H1 (cell line): ENCODE results near the gene ACOD1. TPM values are rescaled to one million over a fixed set of nuclear protein-coding genes. Genes with fewer than 3 reads are reported as not detected.

Experiments
- CTCF ChIA-PET: fragments of 300-600 bp; sonication (Branson Sonifier 250); formaldehyde crosslinking; loops from one replicate; lab custom pipeline; 2021; ENCODE audit not compliant: partially characterized antibody; lab: Charles Lee
- POLR2A ChIA-PET: fragments of 300-600 bp; sonication (Branson Sonifier 250); formaldehyde crosslinking; loops from one replicate; lab custom pipeline; 2021; ENCODE audit warnings: inconsistent platforms; ENCODE audit not compliant: partially characterized antibody; lab: Charles Lee
- DNase-seq, 2 experiments: peaks; one replicate each; pipeline versions ENCODE4 v3.0.0 to v3.0.0-alpha.2; 2010 to 2022; ENCODE audit warnings: low spot score in 2 of 2, low read depth in 1 of 2, mixed read lengths in 1 of 2
- FAIRE-seq: peaks from 2 replicates; lab custom pipeline; 2011; peaks lifted over from hg19 to GRCh38; lab: Jason Lieb, UNC
- H2AFZ ChIP-seq: 2 replicates; pipeline ENCODE4 v1.8.1; 2012; ENCODE audit warnings: low read length, inconsistent platforms
- H2AK5ac ChIP-seq: 2 replicates; pipeline ENCODE4 v1.6.1; 2013; ENCODE audit warnings: low read depth, low read length
- H2BK120ac ChIP-seq: replicated peaks from 2 replicates; pipeline ENCODE3; 2013; ENCODE audit warnings: low read depth, low read length, inconsistent platforms
- H2BK12ac ChIP-seq: 2 replicates; pipeline ENCODE4 v1.6.1; 2013; ENCODE audit warnings: low read depth, low read length
- H2BK15ac ChIP-seq: 2 replicates; pipeline ENCODE4 v1.6.1; 2013; ENCODE audit warnings: low read length
- H2BK20ac ChIP-seq: 2 replicates; pipeline ENCODE4 v1.6.1; 2013; ENCODE audit warnings: low read length
- H2BK5ac ChIP-seq: 2 replicates; pipeline ENCODE4 v1.6.1; 2013; ENCODE audit warnings: low read depth, low read length
- H3K14ac ChIP-seq: 2 replicates; pipeline ENCODE4 v1.6.1; 2013; ENCODE audit warnings: inconsistent platforms; ENCODE audit not compliant: insufficient read length
- H3K18ac ChIP-seq: 2 replicates; pipeline ENCODE4 v1.6.1; 2013; ENCODE audit warnings: low read length; ENCODE audit errors: extremely low read depth
- H3K23ac ChIP-seq: 2 replicates; pipeline ENCODE4 v1.6.1; 2013; ENCODE audit warnings: inconsistent platforms; ENCODE audit not compliant: insufficient read length
- H3K23me2 ChIP-seq: 2 replicates; pipeline ENCODE4 v1.6.1; 2013; ENCODE audit warnings: low read depth, low read length
- H3K27ac ChIP-seq: 2 replicates; pipeline ENCODE4 v1.6.1; 2011; ENCODE audit warnings: low read depth, low read length, inconsistent platforms
- H3K27me3 ChIP-seq, 4 experiments: replicated peaks in 1 of 4; 1 replicate in 1 of 4; 2 replicates in 3 of 4; pipeline versions ENCODE4 v1.6.1 to v1.8.1; 2011 to 2013; ENCODE audit warnings: low read length in 3 of 4, mild to moderate bottlenecking in 3 of 4, inconsistent platforms in 2 of 4, mixed read lengths in 2 of 4, moderate library complexity in 1 of 4; ENCODE audit not compliant: control insufficient read depth in 3 of 4, insufficient read depth in 3 of 4; ENCODE audit errors: extremely low read depth in 1 of 4
- H3K36me3 ChIP-seq, 4 experiments: 2 replicates each; pipeline versions ENCODE4 v1.6.1 to v1.8.1; 2011 to 2013; ENCODE audit warnings: mild to moderate bottlenecking in 4 of 4, low read length in 3 of 4, moderate library complexity in 2 of 4, control low read depth in 1 of 4, inconsistent platforms in 1 of 4; ENCODE audit not compliant: insufficient read depth in 4 of 4, control insufficient read depth in 2 of 4
- H3K4ac ChIP-seq: replicated peaks from 2 replicates; pipeline ENCODE3; 2013; ENCODE audit warnings: low read length, low read depth, mixed read lengths, inconsistent platforms; ENCODE audit not compliant: insufficient read length
- H3K4me1 ChIP-seq, 4 experiments: replicated peaks in 1 of 4; 1 replicate in 1 of 4; 2 replicates in 3 of 4; pipeline versions ENCODE4 v1.6.1 to v1.8.1; 2011 to 2013; ENCODE audit warnings: low read length in 3 of 4, inconsistent platforms in 2 of 4, mixed read lengths in 1 of 4; ENCODE audit not compliant: insufficient read depth in 4 of 4, control insufficient read depth in 3 of 4
- H3K4me2 ChIP-seq, 2 experiments: 2 replicates each; pipeline versions ENCODE4 v1.6.1 to v1.8.1; 2011 to 2013; ENCODE audit warnings: low read depth in 2 of 2, low read length in 2 of 2, control low read depth in 1 of 2, inconsistent platforms in 1 of 2, mild to moderate bottlenecking in 1 of 2; ENCODE audit not compliant: insufficient read depth in 1 of 2
- H3K4me3 ChIP-seq, 4 experiments: fragments of 200-600, 300-600 bp in 1 of 4; sonication (generic), shearing (Covaris generic), sonication (Bioruptor Twin) in 1 of 4; 2 replicates each; pipeline versions ENCODE4 v1.5.1 to v1.8.1; 2011 to 2016; ENCODE audit warnings: low read length in 4 of 4, low read depth in 3 of 4, control low read depth in 2 of 4, inconsistent platforms in 2 of 4, mild to moderate bottlenecking in 2 of 4, mixed read lengths in 1 of 4, moderate library complexity in 1 of 4; ENCODE audit not compliant: insufficient read depth in 2 of 4; ENCODE audit errors: extremely low read depth in 1 of 4
- H3K56ac ChIP-seq: replicated peaks from 2 replicates; pipeline ENCODE3; 2013; ENCODE audit warnings: low read depth, mild to moderate bottlenecking, mixed read lengths, low read length, inconsistent platforms; ENCODE audit not compliant: insufficient read length
- H3K79me1 ChIP-seq: 2 replicates; pipeline ENCODE4 v1.6.1; 2013; ENCODE audit warnings: low read depth, low read length, control low read depth
- H3K79me2 ChIP-seq, 2 experiments: 2 replicates each; pipeline versions ENCODE4 v1.6.1 to v1.8.1; 2012 to 2013; ENCODE audit warnings: low read length in 2 of 2, mild to moderate bottlenecking in 2 of 2, inconsistent platforms in 1 of 2; ENCODE audit not compliant: insufficient read depth in 2 of 2, control insufficient read depth in 1 of 2
- H3K9ac ChIP-seq, 4 experiments: replicated peaks in 1 of 4; 1 replicate in 1 of 4; 2 replicates in 3 of 4; pipeline versions ENCODE4 v1.6.1 to v1.8.1; 2011 to 2013; ENCODE audit warnings: low read depth in 3 of 4, low read length in 3 of 4, control low read depth in 2 of 4, mild to moderate bottlenecking in 2 of 4, moderate library complexity in 2 of 4, inconsistent platforms in 1 of 4; ENCODE audit errors: extremely low read depth in 1 of 4
- H3K9me3 ChIP-seq, 2 experiments: 2 replicates each; pipeline versions ENCODE4 v1.6.1 to v1.8.1; 2012 to 2013; ENCODE audit warnings: mild to moderate bottlenecking in 2 of 2, moderate library complexity in 2 of 2, control low read depth in 1 of 2, inconsistent platforms in 1 of 2, low read depth in 1 of 2, low read length in 1 of 2, mixed read lengths in 1 of 2; ENCODE audit not compliant: insufficient read depth in 2 of 2
- H4K20me1 ChIP-seq, 2 experiments: replicated peaks in 1 of 2; 2 replicates each; pipeline versions ENCODE3 to v1.8.1; 2011 to 2013; ENCODE audit warnings: inconsistent platforms in 2 of 2, low read length in 2 of 2, mild to moderate bottlenecking in 1 of 2; ENCODE audit not compliant: insufficient read depth in 2 of 2, control insufficient read depth in 1 of 2
- H4K5ac ChIP-seq: 2 replicates; pipeline ENCODE4 v1.6.1; 2013; ENCODE audit warnings: low read length, low read depth, mixed read lengths, inconsistent platforms; ENCODE audit not compliant: insufficient read length
- H4K8ac ChIP-seq: 2 replicates; pipeline ENCODE4 v1.8.0; 2013; ENCODE audit warnings: mild to moderate bottlenecking, moderate library complexity, low read length, inconsistent platforms; ENCODE audit not compliant: insufficient read depth; ENCODE audit errors: extremely low read depth
- H4K91ac ChIP-seq: replicated peaks from 2 replicates; pipeline ENCODE3; 2013; ENCODE audit warnings: low read length, mixed read lengths, inconsistent platforms; ENCODE audit not compliant: insufficient read length
- CBX8 ChIP-seq: fragments of 300-800, 300-1000 bp; sonication (generic); IDR thresholded peaks from 2 replicates; pipeline ENCODE4 v1.7.1; 2016; ENCODE audit warnings: low read depth, low read length, borderline replicate concordance
- CTBP2 ChIP-seq: IDR thresholded peaks from 2 replicates; pipeline ENCODE4 v1.7.0; 2011; ENCODE audit warnings: borderline replicate concordance, mild to moderate bottlenecking, moderate library complexity, mixed read lengths, low read length; ENCODE audit not compliant: insufficient read depth, insufficient read length
- EP300 ChIP-seq, 2 experiments: IDR thresholded peaks; 1 replicate in 1 of 2; 2 replicates in 1 of 2; pipeline ENCODE4 v1.6.1; 2011 to 2012; ENCODE audit warnings: low read depth in 2 of 2, low read length in 2 of 2, mild to moderate bottlenecking in 2 of 2, borderline replicate concordance in 1 of 2, inconsistent platforms in 1 of 2, moderate library complexity in 1 of 2
- WGBS, 2 experiments: shearing (Covaris generic) in 1 of 2; methylation state at CpG; one replicate each; pipeline versions ENCODE4 v1.1.6 to v1.1.7; 2013 to 2015; ENCODE audit warnings: low lambda C conversion rate in 2 of 2, mixed read lengths in 2 of 2, inconsistent platforms in 1 of 2, low coverage in 1 of 2, missing lambda C conversion rate in 1 of 2; ENCODE audit not compliant: insufficient replicate concordance in 2 of 2, insufficient coverage in 1 of 2, insufficient read length in 1 of 2; ENCODE audit errors: extremely low coverage in 1 of 2, missing lambda C conversion rate in 1 of 2; 5-methylcytosine and 5-hydroxymethylcytosine counted together
- polyA plus RNA-seq, 7 experiments: library from polyadenylated mRNA; depleted of rRNA in 3 of 7; stranded (reverse) in 5 of 7; unstranded in 2 of 7; fragments of >200 nt in 5 of 7; fragments of 200-250 nt in 2 of 7; gene quantifications; 1 replicate in 5 of 7; 2 replicates in 1 of 7; 4 replicates in 1 of 7; pipeline versions ENCODE4 v1.2.1 to v1.2.3, GENCODE V29; 2011 to 2013; ENCODE audit warnings: missing spikeins in 2 of 7, mixed read lengths in 2 of 7
- total RNA-seq: library from RNA; stranded (reverse); fragmentation: NEBNext Ultra II Directional; extraction: Animal tissue kit (Norgen Biotek cat#: 25700); gene quantifications from 2 replicates; pipeline ENCODE4 v1.2.1, GENCODE V29; 2021
- TF ChIP-seq, protein P1 (sequence below): IDR thresholded peaks from 2 replicates; pipeline ENCODE4 v1.6.1; 2012; ENCODE audit warnings: inconsistent platforms
- TF ChIP-seq, protein P2 (sequence below): IDR thresholded peaks from 2 replicates; pipeline ENCODE4 v1.6.1; 2011; ENCODE audit warnings: low read depth, mild to moderate bottlenecking, low read length; ENCODE audit not compliant: insufficient read depth

Gene ACOD1
- total and polyA plus RNA-seq, 2 of the 8 experiments (the other 6 are each of a cell fraction or from before 2014, with no cell fraction given) = not detected

DNA sequence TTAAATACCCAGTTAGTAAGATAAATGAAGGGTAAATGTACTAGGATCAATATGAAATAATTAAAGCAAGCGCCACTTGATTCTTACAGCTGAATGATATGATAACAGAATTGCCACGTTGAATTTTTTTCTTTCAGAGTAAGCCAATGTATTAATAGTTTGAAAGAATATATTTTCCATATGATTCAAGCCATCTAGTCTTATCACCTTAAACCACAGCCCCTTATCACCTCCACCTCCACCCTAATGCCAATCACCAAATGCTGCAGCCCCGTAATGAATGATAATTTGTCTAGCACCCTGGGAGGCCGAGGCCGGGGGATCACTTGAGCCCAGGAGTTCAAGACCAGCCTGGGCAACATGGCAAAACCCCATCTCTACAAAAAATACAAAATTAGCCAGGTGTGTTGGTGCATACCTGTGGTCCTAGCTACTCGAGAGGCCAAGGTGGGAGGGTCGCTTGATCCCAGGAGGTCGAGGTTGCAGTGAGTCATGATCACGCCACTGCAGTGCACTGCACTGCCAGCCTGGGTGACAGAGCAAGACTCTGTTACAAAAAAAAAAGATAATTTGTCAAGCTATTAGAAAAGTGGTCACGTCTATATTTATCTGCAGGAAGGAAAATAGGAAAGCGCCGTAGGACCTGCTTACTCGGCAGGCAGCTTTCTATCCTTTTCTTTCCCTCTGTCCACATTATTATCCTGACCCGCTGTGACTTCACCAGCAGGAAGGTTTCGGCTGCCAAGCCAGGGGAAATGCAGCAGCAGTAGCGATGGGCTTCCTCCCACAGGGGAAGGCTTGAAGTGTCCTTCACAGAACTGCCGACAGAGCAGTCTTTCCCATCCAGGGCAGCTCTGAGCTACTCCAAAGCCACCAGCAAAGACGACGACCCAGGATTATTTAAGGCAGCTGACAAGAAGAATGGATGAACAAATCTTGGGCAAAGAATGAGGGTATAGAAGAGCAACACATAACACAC lies 23.8 kb downstream of the ACOD1 start:
- Histone ChIP-seq H2BK20ac (no peak overlapping the region), H4K91ac (no peak overlapping the region)
- TF ChIP-seq EP300 (IDR thresholded peaks at IDR 0.05; ENCODE audit: borderline replicate concordance in 1 of 2, low read depth in 2 of 2, low read length in 2 of 2) (no peak), CTBP2 (no peak), CBX8 (no peak)
- TF ChIP-seq, protein P1, sequence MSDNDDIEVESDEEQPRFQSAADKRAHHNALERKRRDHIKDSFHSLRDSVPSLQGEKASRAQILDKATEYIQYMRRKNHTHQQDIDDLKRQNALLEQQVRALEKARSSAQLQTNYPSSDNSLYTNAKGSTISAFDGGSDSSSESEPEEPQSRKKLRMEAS = no peak
- TF ChIP-seq, protein P2, sequence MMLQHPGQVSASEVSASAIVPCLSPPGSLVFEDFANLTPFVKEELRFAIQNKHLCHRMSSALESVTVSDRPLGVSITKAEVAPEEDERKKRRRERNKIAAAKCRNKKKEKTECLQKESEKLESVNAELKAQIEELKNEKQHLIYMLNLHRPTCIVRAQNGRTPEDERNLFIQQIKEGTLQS = no peak

More for the DNA sequence above, 23.8 kb downstream of the ACOD1 start:
- peaks cover 0 to 2% (median 0%) of the 10 kb centered on the region in 4 experiments; a peak in 1 of 7 replicates for H3K4me1 ChIP-seq
- H3K36me3 ChIP-seq = no peaks in the 10 kb centered on the region; a peak in 1 of 8 replicates
- DNase-seq (no peak), FAIRE-seq (no peak)
- no peak overlapping the region for H4K8ac ChIP-seq
- H3K4ac ChIP-seq = no peak overlapping the region
- H3K4me2 ChIP-seq = no peak overlapping the region
- POLR2A ChIA-PET = no interaction called here
- H3K9ac ChIP-seq = no peak overlapping the region
- no peak overlapping the region for H2BK5ac ChIP-seq
- H2BK12ac ChIP-seq = no peak overlapping the region
- no peak overlapping the region for H3K27ac ChIP-seq
- no peak overlapping the region for H2BK120ac ChIP-seq
- CTCF ChIA-PET = interaction anchor here (0.6 to 6.9 kb wide), 7 partner anchors 8 to 544 kb away, joined by 3 to 38 read pairs (median 4); no protein-coding TSS in a partner anchor
- no peak overlapping the region for H3K14ac ChIP-seq
- no peaks in the 10 kb centered on the region for H3K27me3 ChIP-seq
- H3K4me3 ChIP-seq = no peak overlapping the region
- no peak overlapping the region for H3K23ac ChIP-seq
- no peak overlapping the region for H3K56ac ChIP-seq
- H3K79me1 ChIP-seq = no peaks in the 10 kb centered on the region
- no peak overlapping the region for H2BK15ac ChIP-seq
- no peaks in the 10 kb centered on the region for H4K20me1 ChIP-seq
- no peaks in the 10 kb centered on the region for H3K9me3 ChIP-seq
- no peak overlapping the region for H2AFZ ChIP-seq
- H2AK5ac ChIP-seq = no peak overlapping the region
- no peak overlapping the region for H3K18ac ChIP-seq
- no peak overlapping the region for H4K5ac ChIP-seq
- H3K79me2 ChIP-seq = no peaks in the 10 kb centered on the region
- 86% methylated on average over 19 of the region's 19 CpGs; no CpG with 5 or more reads in 1 of the 2 experiments for WGBS, 2 experiments
- H3K23me2 ChIP-seq = no peaks in the 10 kb centered on the region
